HT1080 (cell line): ENCODE results near the gene PFKFB4. TPM values are rescaled to one million over a fixed set of nuclear protein-coding genes. Genes with fewer than 3 reads are reported as not detected.

ENCODE experiments used
- small RNA-seq: library from RNA; depleted of rRNA; stranded (forward); fragments of <200 nt; gene quantifications from one replicate; pipeline ENCODE3, GENCODE V24; 2014
- total RNA-seq: library from RNA; depleted of rRNA; stranded (reverse); fragments of >200 nt; shearing (Covaris generic); gene quantifications from 2 replicates; pipeline ENCODE4 v1.2.3, GENCODE V29; 2014; rRNA removed

PFKFB4 gene
- total RNA-seq, 1 experiment from 2014 or later, result 27.2 TPM

Small RNAs within 50 kb of the gene (small RNA-seq; reads per million reads assigned to genes)
- gene MIR6823, result not detected

Other genes starting within 250 kb of the PFKFB4 start
- gene SPINK8, start 223.1 kb downstream of the PFKFB4 start, total RNA-seq, result not detected in 2 replicates
- gene FBXW12, start 184.6 kb downstream of the PFKFB4 start, total RNA-seq, result not detected in 2 replicates
- 5.8 and 12.3 TPM in 2 replicates for gene PLXNB1, start 126.7 kb downstream of the PFKFB4 start, total RNA-seq
- gene CCDC51, start 116.7 kb downstream of the PFKFB4 start, total RNA-seq, result 53.4 and 69.9 TPM in 2 replicates
- gene TMA7, start 116.5 kb downstream of the PFKFB4 start, total RNA-seq, result 368 and 782 TPM in 2 replicates
- gene ATRIP, start 110.1 kb downstream of the PFKFB4 start, total RNA-seq, result 22.9 and 29.2 TPM in 2 replicates
- 171 and 206 TPM in 2 replicates for gene SHISA5, start 52.6 kb downstream of the PFKFB4 start, total RNA-seq
- 20.4 and 21.4 TPM in 2 replicates for gene UCN2, start 7.0 kb upstream of the PFKFB4 start, total RNA-seq
- 3.1 and 4.2 TPM in 2 replicates for gene COL7A1, start 38.5 kb upstream of the PFKFB4 start, total RNA-seq
- gene UQCRC1, start 52.8 kb upstream of the PFKFB4 start, total RNA-seq, result 359 and 364 TPM in 2 replicates
- not detected in 2 replicates for gene TMEM89, start 65.0 kb upstream of the PFKFB4 start, total RNA-seq
- gene SLC26A6, start 78.7 kb upstream of the PFKFB4 start, total RNA-seq, result 21.9 and 23.6 TPM in 2 replicates
- gene CELSR3, start 106.1 kb upstream of the PFKFB4 start, total RNA-seq, result 3.5 and 3.8 TPM in 2 replicates
- 34.2 and 39.2 TPM in 2 replicates for gene NCKIPSD, start 129.1 kb upstream of the PFKFB4 start, total RNA-seq
- 45.8 and 65.7 TPM in 2 replicates for gene IP6K2, start 160.4 kb upstream of the PFKFB4 start, total RNA-seq